ENCODE results near the gene OCSTAMP.

The OCSTAMP gene

GRCh38 chr20:46584508-46584907 lies 34.1 kb upstream of the OCSTAMP start:
- peaks cover 0 to 4% (median 0%) of the 10 kb centered on the region in 5 donors for H3K4me1 ChIP-seq (ENCODE audit: control insufficient read depth in 5 of 5, insufficient read depth in 5 of 5, low read length in 5 of 5)
- no peaks in the 10 kb centered on the region for H3K36me3 ChIP-seq (ENCODE audit: control insufficient read depth in 5 of 5, insufficient read depth in 5 of 5, low read length in 5 of 5)
- H3K27me3 ChIP-seq (ENCODE audit: control insufficient read depth in 5 of 5, insufficient read depth in 4 of 5, low read length in 5 of 5): no peaks in the 10 kb centered on the region
- no peak overlapping the region for H3K9ac ChIP-seq (ENCODE audit: low read length in 5 of 5)
- no peak overlapping the region for H3K27ac ChIP-seq (ENCODE audit: low read depth, low read length)
- H3K9me3 ChIP-seq (ENCODE audit: control insufficient read depth in 5 of 5, low read length in 5 of 5): no peaks in the 10 kb centered on the region
- no peak overlapping the region for H3K4me3 ChIP-seq (ENCODE audit: low read depth in 1 of 5, low read length in 5 of 5)

DNA sequence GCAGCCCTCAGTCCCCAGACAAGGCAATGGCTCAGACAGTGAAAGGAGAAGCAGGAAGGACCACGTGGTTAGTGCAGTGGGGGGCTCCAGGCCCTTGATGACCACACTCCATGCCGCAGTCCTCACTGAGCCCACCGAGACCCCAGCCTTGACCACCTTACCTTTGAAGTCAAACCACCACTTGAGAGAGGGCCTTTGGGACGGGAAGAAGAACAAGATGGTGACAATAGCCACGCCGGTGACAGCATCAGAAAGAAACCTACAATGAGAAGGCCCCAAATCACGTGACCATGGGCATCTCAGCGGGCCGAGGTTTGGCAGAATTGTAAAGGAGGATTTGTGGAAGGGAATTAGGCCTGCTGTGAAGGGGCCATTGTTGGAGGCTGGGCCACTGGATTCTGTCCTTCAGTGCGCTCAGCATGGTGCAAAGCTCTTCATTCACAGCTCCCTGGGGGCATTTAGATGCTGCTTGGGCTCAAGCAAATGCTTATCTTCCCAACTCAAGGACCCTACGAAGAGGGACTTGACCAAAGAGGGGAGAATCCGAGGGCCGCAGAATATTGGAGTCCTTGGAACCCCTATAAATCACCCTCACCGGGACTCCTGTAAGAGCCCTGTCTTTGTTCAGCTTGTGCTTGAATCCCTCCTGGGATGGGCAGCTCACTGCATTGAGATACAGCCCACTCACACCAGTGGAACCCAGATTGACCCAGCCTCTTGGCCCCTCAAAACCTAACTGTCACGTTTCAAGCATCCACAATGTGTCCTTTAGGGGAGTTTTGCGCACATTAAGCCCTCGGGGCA lies 33.2 kb upstream of the OCSTAMP start:
- H3K27ac ChIP-seq (ENCODE audit: low read depth, low read length): no peak overlapping the region
- no peaks in the 10 kb centered on the region for H3K27me3 ChIP-seq (ENCODE audit: control insufficient read depth in 5 of 5, insufficient read depth in 4 of 5, low read length in 5 of 5)
- no peak overlapping the region for H3K4me3 ChIP-seq (ENCODE audit: low read depth in 1 of 5, low read length in 5 of 5)
- no peaks in the 10 kb centered on the region for H3K36me3 ChIP-seq (ENCODE audit: control insufficient read depth in 5 of 5, insufficient read depth in 5 of 5, low read length in 5 of 5)
- no peaks in the 10 kb centered on the region for H3K9me3 ChIP-seq (ENCODE audit: control insufficient read depth in 5 of 5, low read length in 5 of 5)
- no peak overlapping the region for H3K9ac ChIP-seq (ENCODE audit: low read length in 5 of 5)
- peaks cover 0 to 7% (median 0%) of the 10 kb centered on the region in 5 donors for H3K4me1 ChIP-seq (ENCODE audit: control insufficient read depth in 5 of 5, insufficient read depth in 5 of 5, low read length in 5 of 5)

DNA sequence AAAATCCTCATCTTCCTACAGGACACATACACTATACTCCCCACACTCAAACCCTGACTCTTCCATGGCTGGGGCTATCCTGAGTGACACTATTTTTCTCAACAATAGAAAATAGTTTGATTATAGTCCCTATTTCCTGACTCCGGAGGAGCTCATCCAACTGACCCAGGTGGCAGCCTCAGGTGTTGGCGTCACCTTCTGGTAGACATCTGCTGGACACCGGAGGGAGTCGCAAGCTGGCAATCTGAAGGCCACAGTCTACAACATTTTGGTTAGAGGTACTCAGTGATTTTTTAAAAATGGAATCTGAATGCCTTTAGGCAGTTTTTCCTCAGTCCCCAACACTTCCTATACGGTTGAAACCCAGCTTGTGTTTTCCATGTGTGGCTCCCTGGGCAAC lies 32.2 kb upstream of the OCSTAMP start:
- Histone ChIP-seq H3K27me3 (ENCODE audit: control insufficient read depth in 5 of 5, insufficient read depth in 4 of 5, low read length in 5 of 5) (no peaks in the 10 kb centered on the region), H3K4me3 (ENCODE audit: low read depth in 1 of 5, low read length in 5 of 5) (no peak overlapping the region), H3K4me1 (ENCODE audit: control insufficient read depth in 5 of 5, insufficient read depth in 5 of 5, low read length in 5 of 5) (peaks cover 0 to 7% (median 0%) of the 10 kb centered on the region in 5 donors), H3K36me3 (ENCODE audit: control insufficient read depth in 5 of 5, insufficient read depth in 5 of 5, low read length in 5 of 5) (no peaks in the 10 kb centered on the region), H3K27ac (ENCODE audit: low read depth, low read length) (no peak overlapping the region), H3K9me3 (ENCODE audit: control insufficient read depth in 5 of 5, low read length in 5 of 5) (no peaks in the 10 kb centered on the region), H3K9ac (ENCODE audit: low read length in 5 of 5) (no peak overlapping the region)

- Histone ChIP-seq H3K27ac (ENCODE audit: low read depth, low read length) (no peak overlapping the region), H3K36me3 (ENCODE audit: control insufficient read depth in 5 of 5, insufficient read depth in 5 of 5, low read length in 5 of 5) (no peaks in the 10 kb centered on the region), H3K4me3 (ENCODE audit: low read depth in 1 of 5, low read length in 5 of 5) (no peak overlapping the region), H3K27me3 (ENCODE audit: control insufficient read depth in 5 of 5, insufficient read depth in 4 of 5, low read length in 5 of 5) (no peaks in the 10 kb centered on the region), H3K4me1 (ENCODE audit: control insufficient read depth in 5 of 5, insufficient read depth in 5 of 5, low read length in 5 of 5) (peaks cover 0 to 7% (median 0%) of the 10 kb centered on the region in 5 donors), H3K9ac (ENCODE audit: low read length in 5 of 5) (no peak overlapping the region), H3K9me3 (ENCODE audit: control insufficient read depth in 5 of 5, low read length in 5 of 5) (no peaks in the 10 kb centered on the region)
These were observed 30.9 kb upstream of the OCSTAMP start for GRCh38 chr20:46581391-46581790.

DNA sequence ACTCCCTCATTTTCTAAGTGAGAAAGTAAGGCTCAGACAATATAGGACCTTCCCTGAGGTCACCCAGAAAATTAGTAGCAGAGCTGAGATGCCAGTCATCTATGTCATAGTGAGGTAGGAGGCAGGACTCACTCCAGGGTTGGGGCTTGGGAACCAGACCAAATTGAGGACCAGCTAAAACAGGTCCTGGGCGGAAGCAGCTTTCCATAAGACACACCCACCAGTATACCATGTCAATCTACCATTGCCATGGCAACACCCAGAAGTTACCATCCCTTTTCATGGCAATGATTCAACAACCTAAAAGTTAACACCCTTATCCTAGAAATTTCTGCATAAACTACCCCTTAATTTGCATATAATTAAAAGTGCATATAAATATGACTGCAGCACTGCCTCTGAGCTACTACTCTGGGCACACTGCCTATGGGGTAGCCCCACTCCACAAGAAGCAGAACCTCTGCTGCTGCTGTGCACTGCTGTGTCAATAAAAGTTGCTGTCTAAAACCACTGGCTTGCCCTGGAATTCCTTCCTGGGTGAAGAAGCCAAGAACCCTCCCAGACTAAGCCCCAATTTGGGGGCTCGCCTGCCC lies 30.3 kb upstream of the OCSTAMP start:
- Histone ChIP-seq H3K27me3 (ENCODE audit: control insufficient read depth in 5 of 5, insufficient read depth in 4 of 5, low read length in 5 of 5) (peaks cover 0 to 3% (median 0%) of the 10 kb centered on the region in 5 donors), H3K9ac (ENCODE audit: low read length in 5 of 5) (no peak overlapping the region), H3K36me3 (ENCODE audit: control insufficient read depth in 5 of 5, insufficient read depth in 5 of 5, low read length in 5 of 5) (no peaks in the 10 kb centered on the region), H3K4me3 (ENCODE audit: low read depth in 1 of 5, low read length in 5 of 5) (no peak overlapping the region), H3K27ac (ENCODE audit: low read depth, low read length) (no peak overlapping the region), H3K4me1 (ENCODE audit: control insufficient read depth in 5 of 5, insufficient read depth in 5 of 5, low read length in 5 of 5) (peaks cover 0 to 7% (median 0%) of the 10 kb centered on the region in 5 donors), H3K9me3 (ENCODE audit: control insufficient read depth in 5 of 5, low read length in 5 of 5) (no peaks in the 10 kb centered on the region)

- Histone ChIP-seq H3K4me1 (ENCODE audit: control insufficient read depth in 5 of 5, insufficient read depth in 5 of 5, low read length in 5 of 5) (peaks cover 0 to 7% (median 0%) of the 10 kb centered on the region in 5 donors), H3K36me3 (ENCODE audit: control insufficient read depth in 5 of 5, insufficient read depth in 5 of 5, low read length in 5 of 5) (no peaks in the 10 kb centered on the region), H3K27me3 (ENCODE audit: control insufficient read depth in 5 of 5, insufficient read depth in 4 of 5, low read length in 5 of 5) (peaks cover 0 to 3% (median 0%) of the 10 kb centered on the region in 5 donors), H3K9me3 (ENCODE audit: control insufficient read depth in 5 of 5, low read length in 5 of 5) (no peaks in the 10 kb centered on the region), H3K4me3 (ENCODE audit: low read depth in 1 of 5, low read length in 5 of 5) (no peak overlapping the region), H3K9ac (ENCODE audit: low read length in 5 of 5) (no peak overlapping the region), H3K27ac (ENCODE audit: low read depth, low read length) (no peak overlapping the region)
These were observed 28.3 kb upstream of the OCSTAMP start for GRCh38 chr20:46578745-46579144.

- H3K4me1 ChIP-seq (ENCODE audit: control insufficient read depth in 5 of 5, insufficient read depth in 5 of 5, low read length in 5 of 5): peaks cover 0 to 13% (median 0%) of the 10 kb centered on the region in 5 donors
- H3K4me3 ChIP-seq (ENCODE audit: low read depth in 1 of 5, low read length in 5 of 5): no peak overlapping the region
- no peaks in the 10 kb centered on the region for H3K9me3 ChIP-seq (ENCODE audit: control insufficient read depth in 5 of 5, low read length in 5 of 5)
- no peak overlapping the region for H3K27ac ChIP-seq (ENCODE audit: low read depth, low read length)
- no peaks in the 10 kb centered on the region for H3K36me3 ChIP-seq (ENCODE audit: control insufficient read depth in 5 of 5, insufficient read depth in 5 of 5, low read length in 5 of 5)
- H3K27me3 ChIP-seq (ENCODE audit: control insufficient read depth in 5 of 5, insufficient read depth in 4 of 5, low read length in 5 of 5): peaks cover 0 to 3% (median 0%) of the 10 kb centered on the region in 5 donors
- no peak overlapping the region for H3K9ac ChIP-seq (ENCODE audit: low read length in 5 of 5)
These were observed 26.4 kb upstream of the OCSTAMP start for GRCh38 chr20:46576774-46577395.

DNA sequence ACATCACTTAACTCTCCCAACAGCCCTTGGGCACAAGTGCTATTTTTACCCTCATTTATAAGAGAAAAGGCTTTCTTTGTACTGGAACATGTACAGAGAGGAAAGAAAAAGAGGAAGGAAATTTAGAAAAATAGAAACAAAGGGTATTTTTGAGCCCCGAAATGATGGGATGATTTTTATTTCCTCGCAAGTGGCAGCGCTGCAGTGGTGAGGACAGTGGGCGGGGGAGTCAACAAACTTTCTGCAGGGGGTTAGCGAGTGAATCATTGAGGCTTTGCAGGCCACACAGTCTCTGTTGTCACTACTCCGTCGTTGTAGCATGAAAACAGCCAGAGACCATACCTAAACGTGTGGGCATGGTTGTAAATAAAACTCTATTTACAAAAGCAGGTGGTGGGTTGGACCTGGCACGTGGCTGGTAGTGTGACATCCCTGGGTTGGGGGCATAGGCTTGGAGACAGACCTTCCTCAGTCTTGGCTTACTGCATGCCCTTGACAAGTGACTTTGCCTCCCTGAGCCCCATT lies 25.5 kb upstream of the OCSTAMP start:
- no peaks in the 10 kb centered on the region for H3K9me3 ChIP-seq (ENCODE audit: control insufficient read depth in 5 of 5, low read length in 5 of 5)
- no peaks in the 10 kb centered on the region for H3K36me3 ChIP-seq (ENCODE audit: control insufficient read depth in 5 of 5, insufficient read depth in 5 of 5, low read length in 5 of 5)
- H3K27ac ChIP-seq (ENCODE audit: low read depth, low read length): no peak overlapping the region
- H3K4me1 ChIP-seq (ENCODE audit: control insufficient read depth in 5 of 5, insufficient read depth in 5 of 5, low read length in 5 of 5): peaks cover 0 to 14% (median 0%) of the 10 kb centered on the region in 5 donors
- peaks cover 0 to 5% (median 0%) of the 10 kb centered on the region in 5 donors for H3K27me3 ChIP-seq (ENCODE audit: control insufficient read depth in 5 of 5, insufficient read depth in 4 of 5, low read length in 5 of 5)
- H3K9ac ChIP-seq (ENCODE audit: low read length in 5 of 5): no peak overlapping the region
- no peak overlapping the region for H3K4me3 ChIP-seq (ENCODE audit: low read depth in 1 of 5, low read length in 5 of 5)

GRCh38 chr20:46575394-46575793 lies 24.9 kb upstream of the OCSTAMP start:
- Histone ChIP-seq H3K9ac (ENCODE audit: low read length in 5 of 5) (no peak overlapping the region), H3K27me3 (ENCODE audit: control insufficient read depth in 5 of 5, insufficient read depth in 4 of 5, low read length in 5 of 5) (peaks cover 0 to 5% (median 0%) of the 10 kb centered on the region in 5 donors), H3K4me1 (ENCODE audit: control insufficient read depth in 5 of 5, insufficient read depth in 5 of 5, low read length in 5 of 5) (peaks cover 0 to 14% (median 0%) of the 10 kb centered on the region in 5 donors), H3K9me3 (ENCODE audit: control insufficient read depth in 5 of 5, low read length in 5 of 5) (no peaks in the 10 kb centered on the region), H3K27ac (ENCODE audit: low read depth, low read length) (no peak overlapping the region), H3K4me3 (ENCODE audit: low read depth in 1 of 5, low read length in 5 of 5) (no peak overlapping the region), H3K36me3 (ENCODE audit: control insufficient read depth in 5 of 5, insufficient read depth in 5 of 5, low read length in 5 of 5) (no peaks in the 10 kb centered on the region)
